ENCODE measurements around the gene MCOLN3.
A peak's percentile ranks its signal among the peaks of the same experiment; 100 is the strongest.

The MCOLN3 gene

GRCh38 chr1:85068846-85069245 is 20.5 kb upstream of the MCOLN3 start:
- H3K36me3 ChIP-seq (ENCODE audit: control insufficient read depth in 2 of 2, insufficient read depth in 1 of 2, low read length in 2 of 2), result no peaks in the 10 kb centered on the region
- ChIA-PET POLR2A (no interaction called here), CTCF (interaction anchor here (1.3 kb wide), 1 partner anchor 124 kb away, joined by 3 read pairs; no protein-coding TSS in a partner anchor)
- no peaks in the 10 kb centered on the region for H3K9me3 ChIP-seq (ENCODE audit: control insufficient read depth, insufficient read depth, low read depth, low read length)
- TF ChIP-seq ZNF146 (tag by site-specific recombination; IDR thresholded peaks at IDR 0.05) (no peak), ZSCAN16 (tag by site-specific recombination; IDR thresholded peaks at IDR 0.05) (no peak), TCF7L2 (IDR thresholded peaks at IDR 0.05; ENCODE audit: borderline replicate concordance, low read depth, low read length) (no peak), TRIM28 (IDR thresholded peaks at IDR 0.05; ENCODE audit: borderline replicate concordance, low read length) (peak; percentile 68; the same call in 1 of the 2 replicates), ZNF518A (tag by site-specific recombination; conservative IDR thresholded peaks at IDR 0.05; ENCODE audit: low read depth) (no peak), ATF2 (tag by site-specific recombination; IDR thresholded peaks at IDR 0.05; ENCODE audit: low read depth) (no peak), RBAK (tag by site-specific recombination; IDR thresholded peaks at IDR 0.05) (peak; percentile 98)
- H3K27ac ChIP-seq (ENCODE audit: extremely low read depth, low read depth, low read length), result no peak overlapping the region
- no peak overlapping the region for H3K4me3 ChIP-seq (ENCODE audit: low read depth, low read length)
- H3K4me1 ChIP-seq (ENCODE audit: control insufficient read depth, insufficient read depth, low read length), result no peaks in the 10 kb centered on the region

- Histone ChIP-seq H3K36me3 (ENCODE audit: control insufficient read depth in 2 of 2, insufficient read depth in 1 of 2, low read length in 2 of 2) (no peaks in the 10 kb centered on the region), H3K4me1 (ENCODE audit: control insufficient read depth, insufficient read depth, low read length) (no peaks in the 10 kb centered on the region), H3K9me3 (ENCODE audit: control insufficient read depth, insufficient read depth, low read depth, low read length) (no peaks in the 10 kb centered on the region), H3K4me3 (ENCODE audit: low read depth, low read length) (no peak overlapping the region), H3K27ac (ENCODE audit: extremely low read depth, low read depth, low read length) (no peak overlapping the region)
- ChIA-PET CTCF (interaction anchor here (1.3 kb wide), 1 partner anchor 194 kb away, joined by 5 read pairs; the partner anchor contains the start of gene C1orf52), POLR2A (no interaction called here)
- TF ChIP-seq ZIC2 (tag by site-specific recombination; IDR thresholded peaks at IDR 0.05), result 0 out of 2 replicates have a peak, but pooled peaks have one; percentile 10
- TF ChIP-seq ZNF211 (tag by site-specific recombination; IDR thresholded peaks at IDR 0.05; ENCODE audit: low read depth), result no peak
- TF ChIP-seq ZNF747 (tag by site-specific recombination; IDR thresholded peaks at IDR 0.05), result no peak
- no peak for TF ChIP-seq KLF8 (tag by site-specific recombination; IDR thresholded peaks at IDR 0.05)
These were observed 17.2 kb upstream of the MCOLN3 start for GRCh38 chr1:85065550-85065949.

GRCh38 chr1:85062425-85063026 is 14.2 kb upstream of the MCOLN3 start:
- POLR2A ChIA-PET, result interaction anchor here (0.8 to 2.7 kb wide), 2 partner anchors 10 to 14 kb away, joined by 3 to 14 read pairs; partner anchors contain the start of gene MCOLN3
- Histone ChIP-seq H3K36me3 (ENCODE audit: control insufficient read depth in 2 of 2, insufficient read depth in 1 of 2, low read length in 2 of 2) (no peaks in the 10 kb centered on the region), H3K27ac (ENCODE audit: extremely low read depth, low read depth, low read length) (peak overlapping the region; percentile 19; the same call in 1 of the 2 replicates), H3K9me3 (ENCODE audit: control insufficient read depth, insufficient read depth, low read depth, low read length) (no peaks in the 10 kb centered on the region), H3K4me3 (ENCODE audit: low read depth, low read length) (peak overlapping the region; percentile 37), H3K4me1 (ENCODE audit: control insufficient read depth, insufficient read depth, low read length) (peaks cover 5% of the 10 kb centered on the region; the same call in 1 of the 2 replicates)
- CTCF ChIA-PET, result interaction anchor here (0.7 to 2.6 kb wide), 2 partner anchors 118 to 197 kb away, joined by 3 to 9 read pairs; partner anchors contain the start of gene C1orf52
- TF ChIP-seq ZBTB10 (tag by site-specific recombination; IDR thresholded peaks at IDR 0.05) (no peak), ZNF501 (tag by site-specific recombination; IDR thresholded peaks at IDR 0.05) (0 out of 2 replicates have a peak, but pooled peaks have one; percentile 15), ZXDB (tag by site-specific recombination; IDR thresholded peaks at IDR 0.05) (0 out of 2 replicates have a peak, but pooled peaks have one; percentile 9), ZBTB17 (tag by site-specific recombination; IDR thresholded peaks at IDR 0.05) (peak; percentile 9), ZNF362 (tag by site-specific recombination; IDR thresholded peaks at IDR 0.05) (peak; percentile 38; the same call in 1 of the 2 replicates), ZNF24 (tag by site-specific recombination; IDR thresholded peaks at IDR 0.05) (peak; percentile 99), ZNF600 (tag by site-specific recombination; IDR thresholded peaks at IDR 0.05) (no peak), BCL6B (tag by site-specific recombination; IDR thresholded peaks at IDR 0.05) (peak; percentile 61)
